Measurements from ENCODE around the gene C12orf76. TPM values are rescaled to one million over a fixed set of nuclear protein-coding genes. Genes with fewer than 3 reads are reported as not detected.
"Not testable (repeated sequence)": the region's sequence is repeated elsewhere in the genome, so short reads cannot be mapped to it uniquely, and the experiment has no call there.

Gene C12orf76
- total RNA-seq, 1 donor from 2014 or later, result 6.4 TPM

GRCh38 chr12:110068115-110068514, 19.8 kb upstream of the C12orf76 start:
- intact Hi-C loops (cut with DNase I); DNase-seq (ENCODE audit: low spot score): not testable (repeated sequence)

GRCh38 chr12:110067531-110067930, 19.2 kb upstream of the C12orf76 start:
- intact Hi-C loops (cut with DNase I), result no loop called here
- no peak for DNase-seq (ENCODE audit: low spot score)

- intact Hi-C loops (cut with DNase I), result no loop called here
- DNase-seq (ENCODE audit: low spot score), result no peak
Observed at GRCh38 chr12:110065540-110065939, 17.2 kb upstream of the C12orf76 start.

- intact Hi-C loops (cut with DNase I), result no loop called here
- DNase-seq (ENCODE audit: low spot score), result no peak
Observed at GRCh38 chr12:110062241-110062640, 13.9 kb upstream of the C12orf76 start.

- intact Hi-C loops (cut with DNase I), result no loop called here
Observed at GRCh38 chr12:110059651-110060000, 11.3 kb upstream of the C12orf76 start.

GRCh38 chr12:110058875-110059615, 10.7 kb upstream of the C12orf76 start:
- DNase-seq (ENCODE audit: low spot score), result no peak
- intact Hi-C loops (cut with DNase I), result no loop called here

More at GRCh38 chr12:110059651-110060000, 11.3 kb upstream of the C12orf76 start:
- DNase-seq (ENCODE audit: low spot score), result no peak

GRCh38 chr12:110056643-110057042, 8.3 kb upstream of the C12orf76 start:
- intact Hi-C loops (cut with DNase I); DNase-seq (ENCODE audit: low spot score): not testable (repeated sequence)

GRCh38 chr12:110055375-110056352, 7.3 kb upstream of the C12orf76 start:
- intact Hi-C loops (cut with DNase I), result not testable (repeated sequence)
- peak; percentile 10 for DNase-seq (ENCODE audit: low spot score)

- intact Hi-C loops (cut with DNase I), result no loop called here
- peak; percentile 27 for DNase-seq (ENCODE audit: low spot score)
Observed at GRCh38 chr12:110050927-110051326, 2.6 kb upstream of the C12orf76 start.

- intact Hi-C loops (cut with DNase I); DNase-seq (ENCODE audit: low spot score): not testable (repeated sequence)
Observed at GRCh38 chr12:110049666-110050065, 1.3 kb upstream of the C12orf76 start.

GRCh38 chr12:110049034-110049433, 712 bp upstream of the C12orf76 start:
- intact Hi-C loops (cut with DNase I), result not testable (repeated sequence)
- DNase-seq (ENCODE audit: low spot score), result peak; percentile 14

GRCh38 chr12:110047297-110047940, 903 bp downstream of the C12orf76 start:
- DNase-seq (ENCODE audit: low spot score), result peak; percentile 55

GRCh38 chr12:110046451-110047187, 1.7 kb downstream of the C12orf76 start:
- DNase-seq (ENCODE audit: low spot score), result peak; percentile 66
- intact Hi-C loops (cut with DNase I), result no loop called here

More at GRCh38 chr12:110047297-110047940, 903 bp downstream of the C12orf76 start:
- intact Hi-C loops (cut with DNase I), result no loop called here

GRCh38 chr12:110042264-110042663, 6.1 kb downstream of the C12orf76 start:
- intact Hi-C loops (cut with DNase I), result loop anchor here (5.0 kb wide), 1 partner anchor 45 kb away; the partner anchor contains the start of genes ANKRD13A and GIT2
- DNase-seq (ENCODE audit: low spot score), result peak; percentile 26

- DNase-seq (ENCODE audit: low spot score), result peak; percentile 12
- intact Hi-C loops (cut with DNase I), result no loop called here
Observed at GRCh38 chr12:110039085-110039807, 9.1 kb downstream of the C12orf76 start.

- peak; percentile 19 for DNase-seq (ENCODE audit: low spot score)
- intact Hi-C loops (cut with DNase I), result no loop called here
Observed at GRCh38 chr12:110038741-110039084, 9.6 kb downstream of the C12orf76 start.

GRCh38 chr12:110037315-110037714, 11.0 kb downstream of the C12orf76 start:
- DNase-seq (ENCODE audit: low spot score), result peak; percentile 72
- intact Hi-C loops (cut with DNase I), result no loop called here

GRCh38 chr12:110035534-110036104, 12.7 kb downstream of the C12orf76 start:
- peak; percentile 4 for DNase-seq (ENCODE audit: low spot score)
- intact Hi-C loops (cut with DNase I), result no loop called here
